HG02610 (cell line): ENCODE results near the gene RPTN.
"Not testable (repeated sequence)": the region's sequence is repeated elsewhere in the genome, so short reads cannot be mapped to it uniquely, and the experiment has no call there.

Experiments used
- ATAC-seq: cut with Tn5 transposase; IDR thresholded peaks from one replicate; pipeline ENCODE4 v1.9.1; 2021; ENCODE audit warnings: mild to moderate bottlenecking, moderate library complexity; ENCODE audit not compliant: unreplicated experiment

The RPTN gene

GRCh38 chr1:152165286-152166077 is 6.5 kb upstream of the RPTN start:
- no peak for ATAC-seq

DNA sequence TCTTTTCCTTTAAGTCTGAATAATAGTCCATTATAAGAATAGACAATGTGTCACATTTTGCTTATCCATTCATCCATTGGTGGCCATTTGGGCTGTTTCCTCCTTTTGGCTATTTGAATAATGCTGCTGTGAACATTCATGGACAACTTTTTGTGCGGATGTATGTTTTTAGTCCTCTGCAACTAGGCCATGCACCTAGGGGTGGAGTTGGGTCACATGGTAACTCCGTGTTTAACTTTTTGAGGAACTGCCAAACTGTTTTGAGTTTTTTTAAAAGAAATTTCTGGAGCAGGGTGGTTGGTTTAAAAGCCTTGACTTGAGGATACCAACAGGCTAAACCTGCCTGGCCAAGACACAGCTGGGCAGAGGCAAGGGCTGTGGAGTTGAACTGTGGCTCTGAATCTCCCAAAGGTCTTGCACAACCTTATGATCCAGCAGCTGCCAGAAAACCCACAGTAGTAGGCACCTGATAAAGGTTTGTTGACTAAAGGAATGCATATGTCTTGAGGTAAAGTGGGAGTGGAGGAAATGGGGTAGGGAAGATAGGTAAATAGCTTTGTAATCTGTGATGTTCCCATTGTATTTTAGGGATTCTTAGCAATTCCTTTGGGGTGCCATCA is 5.6 kb upstream of the RPTN start:
- no peak for ATAC-seq

GRCh38 chr1:152162792-152163463 is 3.9 kb upstream of the RPTN start:
- no peak for ATAC-seq

- ATAC-seq, result no peak
Measured at GRCh38 chr1:152160576-152160975, 1.5 kb upstream of the RPTN start.

GRCh38 chr1:152153996-152154395 is 5.0 kb downstream of the RPTN start:
- ATAC-seq, result no peak

DNA sequence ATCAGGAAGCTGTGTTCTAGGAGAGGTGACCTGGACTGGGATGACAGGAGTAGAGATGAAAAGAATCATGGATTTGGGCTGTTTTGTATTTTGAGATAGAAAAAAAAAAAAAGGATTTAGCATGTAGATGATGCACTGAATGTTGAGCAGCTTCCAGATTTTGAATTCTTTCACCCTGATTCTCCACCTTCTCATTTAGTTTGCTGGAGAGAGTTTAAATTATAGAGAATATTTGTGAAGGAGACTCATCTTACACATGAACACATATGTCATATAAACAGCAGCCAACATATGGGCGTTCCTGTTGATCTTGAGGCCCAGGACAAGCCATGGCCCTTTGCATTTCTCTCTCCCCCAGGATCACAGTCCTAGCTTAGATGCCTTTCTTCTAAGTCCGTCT is 7.4 kb downstream of the RPTN start:
- ATAC-seq, result no peak

DNA sequence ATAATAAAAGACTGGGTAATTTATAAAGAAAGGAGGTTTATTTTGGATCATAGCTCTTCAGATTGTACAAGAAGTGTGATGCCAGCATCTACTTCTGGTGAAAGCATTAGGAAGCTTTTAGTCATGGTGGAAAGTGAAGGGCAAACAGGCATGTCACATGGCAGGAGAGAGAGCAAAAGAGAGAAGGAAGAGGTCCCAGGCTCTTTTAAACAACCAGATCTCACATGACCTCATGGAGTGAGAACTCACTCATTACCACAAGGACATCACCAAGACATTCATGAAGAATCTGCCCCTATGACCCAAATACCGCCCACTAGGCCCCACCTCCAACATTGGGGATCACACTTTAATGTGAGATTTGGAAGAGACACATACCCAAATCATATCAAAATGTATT is 10.0 kb downstream of the RPTN start:
- ATAC-seq, result no peak

GRCh38 chr1:152148051-152148450 is 11.0 kb downstream of the RPTN start:
- no peak for ATAC-seq

DNA sequence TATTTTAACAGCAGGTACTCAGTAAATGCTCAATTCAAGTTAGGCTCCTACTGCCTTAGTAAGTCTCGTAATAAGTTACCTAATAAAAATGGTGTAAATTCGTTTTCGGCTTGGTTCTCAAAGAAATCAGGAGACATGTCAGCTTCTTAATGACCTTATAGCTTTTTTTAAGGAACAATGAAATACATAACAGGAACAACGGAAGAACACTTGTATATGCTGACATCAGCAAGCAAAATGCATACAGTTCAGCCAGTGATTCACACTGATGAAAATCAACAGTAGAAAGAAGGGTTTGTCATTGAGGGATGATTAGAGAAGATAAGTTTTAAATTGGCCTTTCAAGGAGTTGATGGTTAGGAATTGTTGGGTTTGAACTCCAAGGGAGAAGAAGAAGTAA is 13.3 kb downstream of the RPTN start:
- no peak for ATAC-seq

DNA sequence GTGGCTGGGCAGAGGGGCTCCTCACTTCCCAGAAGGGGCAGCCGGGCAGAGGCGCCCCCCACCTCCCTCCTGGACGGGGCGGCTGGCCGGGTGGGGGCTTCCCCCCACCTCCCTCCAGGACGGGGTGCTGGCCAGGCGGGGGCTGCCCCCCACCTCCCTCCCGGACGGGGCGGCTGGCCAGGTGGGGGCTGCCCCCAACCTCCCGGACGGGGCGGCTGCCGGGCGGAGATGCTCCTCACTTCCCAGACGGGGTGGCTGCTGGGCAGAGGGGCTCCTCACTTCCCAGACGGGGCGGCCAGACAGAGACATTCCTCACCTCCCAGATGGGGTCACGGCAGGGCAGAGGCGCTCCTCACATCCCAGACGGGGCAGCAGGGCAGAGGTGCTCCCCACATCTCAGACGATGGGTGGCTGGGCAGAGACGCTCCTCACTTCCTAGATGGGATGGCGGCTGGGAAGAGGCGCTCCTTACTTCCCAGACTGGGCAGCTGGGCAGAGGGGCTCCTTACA is 14.3 kb downstream of the RPTN start:
- ATAC-seq, result not testable (repeated sequence)

GRCh38 chr1:152143150-152143887 is 15.7 kb downstream of the RPTN start:
- peak; percentile 64 for ATAC-seq

GRCh38 chr1:152141971-152142584 is 16.9 kb downstream of the RPTN start:
- ATAC-seq, result no peak

GRCh38 chr1:152137215-152137614 is 21.8 kb downstream of the RPTN start:
- ATAC-seq, result no peak

- no peak for ATAC-seq
Measured at GRCh38 chr1:152130186-152130585, 28.8 kb downstream of the RPTN start.

- ATAC-seq, result no peak
Measured at GRCh38 chr1:152127673-152128072, 31.4 kb downstream of the RPTN start.

DNA sequence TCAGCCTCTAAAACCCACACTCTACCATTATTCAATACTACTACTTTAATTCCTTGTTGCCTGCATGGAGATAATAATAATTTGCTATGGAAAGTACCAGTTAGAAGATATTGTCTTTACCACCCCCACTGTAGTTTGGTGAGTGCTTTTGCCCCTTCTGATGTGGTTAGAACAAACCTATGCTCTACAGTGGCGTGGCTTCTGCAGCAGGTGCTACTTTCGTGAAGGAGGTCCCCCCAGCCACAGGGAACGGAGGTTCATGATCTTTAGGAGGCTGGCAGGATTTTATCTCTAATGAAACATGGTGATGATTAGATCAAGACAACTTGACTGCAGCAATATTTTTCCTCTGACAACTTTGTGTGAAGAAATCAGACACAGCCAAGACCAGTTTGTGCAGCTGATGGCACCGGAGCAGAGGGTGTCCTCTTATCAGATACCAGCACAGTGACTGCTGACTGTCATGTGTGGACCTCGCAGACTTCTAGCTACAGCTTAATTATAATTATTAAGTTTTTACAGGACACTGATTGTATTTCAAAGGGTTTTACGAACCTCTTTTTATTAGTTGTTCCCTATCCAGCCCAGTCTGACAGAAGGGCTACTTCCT is 33.1 kb downstream of the RPTN start:
- ATAC-seq, result no peak

DNA sequence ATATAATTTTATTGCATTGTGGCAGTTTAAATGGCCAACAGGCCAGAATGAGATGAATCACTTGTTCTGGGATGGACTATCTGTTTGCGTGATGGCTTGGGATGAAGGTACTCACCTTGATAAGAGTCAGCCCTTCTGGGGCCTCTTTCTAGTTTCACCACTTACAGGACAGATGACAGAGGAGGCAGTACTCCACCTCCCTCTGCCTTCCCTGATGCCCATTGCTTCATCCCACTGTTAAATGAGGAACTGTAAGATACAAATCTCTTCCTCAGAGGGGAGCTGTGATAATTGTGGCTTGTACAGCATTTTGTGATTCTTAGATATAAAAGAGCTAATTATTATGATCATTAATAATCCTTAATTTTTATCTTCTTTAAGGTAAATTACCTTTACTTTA is 40.1 kb downstream of the RPTN start:
- ATAC-seq, result no peak

DNA sequence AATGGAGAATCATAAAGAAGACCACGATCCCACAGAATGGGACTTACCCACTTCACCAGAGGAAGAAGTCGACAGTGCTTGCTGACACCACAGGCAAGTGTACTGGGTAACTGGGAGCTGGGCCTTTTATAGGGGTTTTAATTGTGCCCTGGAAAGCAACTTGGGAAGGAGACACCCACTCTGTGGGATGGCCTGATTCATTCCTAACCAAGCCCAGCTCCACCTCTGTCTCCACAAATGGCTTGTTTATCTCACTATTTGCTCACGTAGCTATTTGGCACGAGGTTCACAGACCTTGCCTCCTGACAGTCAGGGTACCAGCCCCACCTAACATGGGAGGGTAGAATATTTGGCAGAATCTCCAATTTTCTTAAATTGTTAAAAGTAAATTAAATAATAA is 43.7 kb downstream of the RPTN start, which contains the start of gene TCHH:
TSS of gene TCHH (minus strand) at position 101 of the 400 bp plus-strand sequence. CDS start 1,364 bp downstream, outside the sequence.
- no peak for ATAC-seq

DNA sequence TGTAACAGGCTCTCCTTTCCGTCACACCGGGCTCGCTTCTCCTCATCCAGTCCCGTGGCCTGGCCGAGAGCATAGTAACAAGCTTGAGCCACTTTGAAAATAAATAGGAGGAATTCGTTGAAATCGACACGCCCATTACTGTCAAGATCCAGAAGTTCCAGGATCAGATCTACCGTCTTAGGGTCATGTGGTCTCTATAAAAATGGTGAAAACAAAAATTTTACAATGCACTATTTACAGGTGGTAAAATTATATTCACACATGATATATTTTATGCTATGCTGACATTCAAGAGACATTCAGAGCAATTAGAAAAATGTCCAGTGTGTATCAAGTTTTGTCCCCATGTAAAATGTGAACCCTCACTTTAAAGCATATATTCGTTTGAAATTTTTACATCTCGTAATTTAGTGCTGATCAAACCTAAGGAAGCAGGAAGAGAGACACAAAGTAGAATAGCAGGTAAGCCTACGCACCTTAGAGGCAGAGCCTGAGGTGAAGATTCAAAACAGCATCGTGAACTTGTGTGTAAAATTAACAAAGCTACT is 46.1 kb downstream of the RPTN start:
- ATAC-seq, result no peak
